Endodermal cell (in vitro differentiated cells): ENCODE measurements around the gene ENPP7. TPM values are rescaled to one million over a fixed set of nuclear protein-coding genes. Genes with fewer than 3 reads are reported as not detected.

ENCODE experiments used
- DNase-seq: peaks from one replicate; pipeline ENCODE4 v3.0.0-alpha.2; 2017
- H3K27ac ChIP-seq: 2 replicates; pipeline ENCODE4 v1.5.1; 2013; ENCODE audit warnings: mild to moderate bottlenecking, low read depth, low read length, moderate library complexity
- H3K27me3 ChIP-seq: 2 replicates; pipeline ENCODE4 v1.6.1; 2013; ENCODE audit warnings: mild to moderate bottlenecking, low read length, moderate library complexity; ENCODE audit not compliant: insufficient read depth, control insufficient read depth, poor library complexity, severe bottlenecking
- H3K36me3 ChIP-seq: 2 replicates; pipeline ENCODE4 v1.7.0; 2013; ENCODE audit warnings: mild to moderate bottlenecking, low read length, moderate library complexity; ENCODE audit not compliant: control insufficient read depth, insufficient read depth
- H3K4me1 ChIP-seq: one replicate; pipeline ENCODE4 v1.7.0; 2013; ENCODE audit warnings: low read length; ENCODE audit not compliant: control insufficient read depth, insufficient read depth
- H3K4me3 ChIP-seq: 2 replicates; pipeline ENCODE4 v1.5.1; 2013; ENCODE audit warnings: mild to moderate bottlenecking, low read length, moderate library complexity
- H3K9ac ChIP-seq: 2 replicates; pipeline ENCODE4 v1.6.1; 2013; ENCODE audit warnings: mild to moderate bottlenecking, low read length, moderate library complexity; ENCODE audit not compliant: poor library complexity, severe bottlenecking; ENCODE audit errors: extremely low read depth
- H3K9me3 ChIP-seq: 2 replicates; pipeline ENCODE4 v1.6.1; 2013; ENCODE audit warnings: mild to moderate bottlenecking, low read length, moderate library complexity; ENCODE audit not compliant: control insufficient read depth
- H3K27ac Mint-ChIP-seq: 2 replicates; pipeline ENCODE4 v1.8.0; 2020; ENCODE audit warnings: mixed read lengths
- H3K27me3 Mint-ChIP-seq: 2 replicates; pipeline ENCODE4 v1.8.0; 2021; ENCODE audit warnings: mild to moderate bottlenecking, mixed read lengths; ENCODE audit not compliant: insufficient read depth
- H3K36me3 Mint-ChIP-seq: 2 replicates; pipeline ENCODE4 v1.8.0; 2020; ENCODE audit warnings: low read depth, mixed read lengths
- H3K4me1 Mint-ChIP-seq: 2 replicates; pipeline ENCODE4 v1.8.0; 2020; ENCODE audit warnings: mixed read lengths
- H3K4me3 Mint-ChIP-seq: 2 replicates; pipeline ENCODE4 v1.8.0; 2020; ENCODE audit warnings: mild to moderate bottlenecking, moderate library complexity, mixed read lengths
- H3K9me3 Mint-ChIP-seq: 2 replicates; pipeline ENCODE4 v1.8.0; 2020; ENCODE audit warnings: mild to moderate bottlenecking, mixed read lengths
- WGBS, 2 experiments: methylation state at CpG; one replicate each; pipeline versions ENCODE4 v1.1.5 to v1.1.7; 2013; ENCODE audit warnings: missing lambda C conversion rate in 2 of 2, mixed read lengths in 1 of 2; ENCODE audit not compliant: insufficient coverage in 1 of 2, insufficient read length in 1 of 2; 5-methylcytosine and 5-hydroxymethylcytosine counted together
- total RNA-seq, 2 donors: library from RNA; stranded (reverse); fragmentation: NEBNext Ultra II Directional in 1 of 2; extraction: Animal tissue kit (Norgen Biotek cat#: 25700) in 1 of 2; gene quantifications; 2 replicates in 1 of 2; 3 replicates in 1 of 2; pipeline ENCODE4 v1.2.1, GENCODE V29; 2021
- TF ChIP-seq, protein P1 (sequence below): fragments of 200-600 bp; sonication (generic); conservative IDR thresholded peaks from 2 replicates; pipeline ENCODE4 v1.5.0; 2021; ENCODE audit warnings: antibody characterized with exemption, mild to moderate bottlenecking

Gene ENPP7
- total RNA-seq, 2 donors from 2014 or later: not detected

DNA sequence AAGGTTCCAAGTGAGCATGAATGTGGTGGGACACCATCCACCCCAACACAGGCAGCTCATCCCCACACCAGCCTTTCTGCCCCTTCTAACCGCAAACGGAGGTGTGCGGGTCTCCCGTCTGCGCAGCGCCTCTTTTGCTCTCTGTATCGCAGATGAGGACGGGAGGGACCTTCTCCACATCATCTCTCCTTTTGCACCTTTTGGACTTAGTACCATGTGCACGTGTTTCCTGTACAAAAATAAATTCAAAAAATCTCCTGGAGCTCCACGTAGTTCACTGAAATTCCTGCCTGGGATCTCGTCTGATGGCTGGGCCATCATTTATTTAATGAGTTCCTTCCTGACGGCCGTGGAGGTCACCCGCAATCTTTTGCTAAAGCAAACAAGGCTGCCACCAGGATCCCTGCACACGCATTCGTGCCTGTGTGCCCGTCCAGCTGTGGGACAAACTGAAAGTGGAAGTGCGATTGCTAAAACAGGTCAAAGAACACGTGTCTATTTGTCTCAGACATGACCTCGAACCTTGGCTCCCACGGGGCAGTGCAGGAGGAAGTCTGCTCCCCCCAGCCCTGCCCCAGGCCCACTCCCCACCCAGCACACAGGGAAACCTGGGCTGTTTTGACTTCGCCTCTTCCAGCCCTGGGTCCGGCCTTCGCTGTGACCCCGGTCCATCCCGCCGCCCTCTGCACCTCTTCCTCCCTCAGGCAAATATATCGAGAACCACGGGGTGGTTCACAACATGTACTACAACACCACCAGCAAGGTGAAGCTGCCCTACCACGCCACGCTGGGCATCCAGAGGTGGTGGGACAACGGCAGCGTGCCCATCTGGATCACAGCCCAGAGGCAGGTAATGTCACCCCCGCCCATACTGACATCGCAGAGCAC lies 2.3 kb downstream of the ENPP7 start:
- no peak overlapping the region for H3K4me3 ChIP-seq
- H3K4me1 Mint-ChIP-seq: peaks cover 3% of the 10 kb centered on the region
- no peak overlapping the region for H3K27ac Mint-ChIP-seq
- H3K27ac ChIP-seq: no peak overlapping the region
- H3K36me3 ChIP-seq: no peaks in the 10 kb centered on the region
- no peak overlapping the region for H3K4me3 Mint-ChIP-seq
- no peaks in the 10 kb centered on the region for H3K4me1 ChIP-seq
- no peak for DNase-seq
- TF ChIP-seq, protein P1, sequence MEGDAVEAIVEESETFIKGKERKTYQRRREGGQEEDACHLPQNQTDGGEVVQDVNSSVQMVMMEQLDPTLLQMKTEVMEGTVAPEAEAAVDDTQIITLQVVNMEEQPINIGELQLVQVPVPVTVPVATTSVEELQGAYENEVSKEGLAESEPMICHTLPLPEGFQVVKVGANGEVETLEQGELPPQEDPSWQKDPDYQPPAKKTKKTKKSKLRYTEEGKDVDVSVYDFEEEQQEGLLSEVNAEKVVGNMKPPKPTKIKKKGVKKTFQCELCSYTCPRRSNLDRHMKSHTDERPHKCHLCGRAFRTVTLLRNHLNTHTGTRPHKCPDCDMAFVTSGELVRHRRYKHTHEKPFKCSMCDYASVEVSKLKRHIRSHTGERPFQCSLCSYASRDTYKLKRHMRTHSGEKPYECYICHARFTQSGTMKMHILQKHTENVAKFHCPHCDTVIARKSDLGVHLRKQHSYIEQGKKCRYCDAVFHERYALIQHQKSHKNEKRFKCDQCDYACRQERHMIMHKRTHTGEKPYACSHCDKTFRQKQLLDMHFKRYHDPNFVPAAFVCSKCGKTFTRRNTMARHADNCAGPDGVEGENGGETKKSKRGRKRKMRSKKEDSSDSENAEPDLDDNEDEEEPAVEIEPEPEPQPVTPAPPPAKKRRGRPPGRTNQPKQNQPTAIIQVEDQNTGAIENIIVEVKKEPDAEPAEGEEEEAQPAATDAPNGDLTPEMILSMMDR: no peak
- 87 to 91% methylated on average over 27 to 35 of the region's 35 CpGs for WGBS, 2 experiments
- H3K27me3 Mint-ChIP-seq: peaks cover 1% of the 10 kb centered on the region
- no peaks in the 10 kb centered on the region for H3K9me3 ChIP-seq
- no peaks in the 10 kb centered on the region for H3K9me3 Mint-ChIP-seq
- H3K36me3 Mint-ChIP-seq: no peaks in the 10 kb centered on the region
- H3K27me3 ChIP-seq: no peaks in the 10 kb centered on the region
- no peak overlapping the region for H3K9ac ChIP-seq

DNA sequence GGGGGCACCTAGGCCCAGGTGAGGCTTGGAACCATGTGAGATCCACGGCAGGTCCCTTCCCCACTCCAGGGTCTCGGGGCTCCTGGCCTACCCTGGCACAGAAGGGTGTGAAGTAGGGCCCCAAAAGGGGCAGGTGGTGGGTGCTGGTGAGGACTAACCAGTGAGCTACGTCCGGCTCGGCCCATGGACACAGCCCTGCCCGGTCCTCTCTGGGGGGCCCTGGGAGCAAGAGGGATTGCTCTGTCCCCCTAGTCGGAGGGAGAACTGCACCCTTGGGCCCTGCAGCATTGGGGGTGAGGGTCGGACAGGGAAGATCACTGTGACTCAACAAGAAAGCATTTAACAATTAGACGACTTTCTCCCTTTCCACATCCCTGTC lies 2.9 kb downstream of the ENPP7 start:
- DNase-seq: no peak
- TF ChIP-seq, protein P1: no peak
- Mint-ChIP-seq H3K4me1 (no peaks in the 10 kb centered on the region), H3K4me3 (no peak overlapping the region), H3K27ac (no peak overlapping the region), H3K9me3 (no peaks in the 10 kb centered on the region), H3K27me3 (peaks cover 1% of the 10 kb centered on the region), H3K36me3 (no peaks in the 10 kb centered on the region)
- H3K27me3 ChIP-seq: no peaks in the 10 kb centered on the region
- WGBS, 2 experiments: 84 to 100% methylated on average over 6 to 9 of the region's 9 CpGs
- no peak overlapping the region for H3K9ac ChIP-seq
- H3K27ac ChIP-seq: no peak overlapping the region
- no peaks in the 10 kb centered on the region for H3K9me3 ChIP-seq
- H3K4me1 ChIP-seq: no peaks in the 10 kb centered on the region
- H3K36me3 ChIP-seq: no peaks in the 10 kb centered on the region
- H3K4me3 ChIP-seq: no peak overlapping the region

- DNase-seq: no peak
- no peaks in the 10 kb centered on the region for H3K9me3 Mint-ChIP-seq
- Histone ChIP-seq H3K9ac (no peak overlapping the region), H3K9me3 (no peaks in the 10 kb centered on the region), H3K27me3 (no peaks in the 10 kb centered on the region), H3K4me3 (no peak overlapping the region), H3K4me1 (no peaks in the 10 kb centered on the region), H3K36me3 (no peaks in the 10 kb centered on the region), H3K27ac (no peak overlapping the region)
- H3K36me3 Mint-ChIP-seq: no peaks in the 10 kb centered on the region
- no peak overlapping the region for H3K4me3 Mint-ChIP-seq
- no peak overlapping the region for H3K27ac Mint-ChIP-seq
- TF ChIP-seq, protein P1: no peak
- H3K4me1 Mint-ChIP-seq: peaks cover 6% of the 10 kb centered on the region
- H3K27me3 Mint-ChIP-seq: peaks cover 13% of the 10 kb centered on the region
- WGBS, 2 experiments: 94 to 95% methylated on average over 24 to 32 of the region's 32 CpGs
Observed at GRCh38 chr17:79735096-79735495, 4.4 kb downstream of the ENPP7 start.
